GM12878 (cell line): ENCODE results near the gene TGM6. TPM values are rescaled to one million over a fixed set of nuclear protein-coding genes. Genes with fewer than 3 reads are reported as not detected.

ENCODE experiments used
- ATAC-seq: fragments of 200-7000 bp; cut with Tn5 transposase; 3 replicates; pipeline ENCODE4 v1.9.1; 2020; ENCODE audit warnings: mild to moderate bottlenecking, moderate library complexity
- BruUV-seq: library from RNA; stranded (reverse); fragments of 400-500 nt; replicated peaks from 2 replicates; lab custom pipeline; 2021; lab: Mats Ljungman, UMichigan
- CTCF ChIA-PET: fragments of 300-600 bp; sonication (Branson Sonifier 250); formaldehyde crosslinking; extraction: SDS; loops from one replicate; lab custom pipeline; 2021; ENCODE audit warnings: inconsistent platforms; lab: Yijun Ruan, JAX
- POLR2A ChIA-PET: fragments of 350-600 bp; formaldehyde crosslinking; extraction: SDS; loops from one replicate; lab custom pipeline; 2021; ENCODE audit warnings: inconsistent platforms; lab: Charles Lee
- RAD21 ChIA-PET: fragments of 300-600 bp; sonication (Branson Sonifier 250); formaldehyde crosslinking; loops from one replicate; lab custom pipeline; 2023; ENCODE audit warnings: antibody characterized with exemption; ENCODE audit not compliant: unreplicated experiment; lab: Charles Lee
- SMC1A ChIA-PET: fragments of 300-600 bp; sonication (Branson Sonifier 250); formaldehyde crosslinking; loops from one replicate; lab custom pipeline; 2023; ENCODE audit not compliant: unreplicated experiment, uncharacterized antibody; lab: Charles Lee
- DNase-seq: peaks from one replicate; pipeline ENCODE4 v3.0.0-alpha.2; 2011; ENCODE audit warnings: low read depth, low spot score
- FAIRE-seq: peaks from 3 replicates; lab custom pipeline; 2011; peaks lifted over from hg19 to GRCh38; lab: Jason Lieb, UNC
- H2AFZ ChIP-seq: 2 replicates; pipeline ENCODE4 v1.6.0; 2011; ENCODE audit warnings: low read depth, low read length, control low read depth; ENCODE audit not compliant: control insufficient read depth
- H3K27ac ChIP-seq: 2 replicates; pipeline ENCODE4 v1.5.1; 2011; ENCODE audit warnings: control low read depth; ENCODE audit not compliant: control insufficient read depth, insufficient read depth
- H3K27me3 ChIP-seq, 2 experiments: replicated peaks in 1 of 2; 2 replicates each; pipeline versions ENCODE4 v1.6.0 to v1.6.1; 2011; ENCODE audit warnings: low read length in 1 of 2; ENCODE audit not compliant: control insufficient read depth in 2 of 2, insufficient read depth in 2 of 2
- H3K36me3 ChIP-seq, 2 experiments: 2 replicates each; pipeline ENCODE4 v1.5.1; 2011; ENCODE audit warnings: low read length in 1 of 2; ENCODE audit not compliant: control insufficient read depth in 2 of 2, insufficient read depth in 2 of 2
- H3K4me1 ChIP-seq: 2 replicates; pipeline ENCODE4 v1.6.1; 2011; ENCODE audit warnings: mild to moderate bottlenecking, low read length, moderate library complexity, mixed read lengths; ENCODE audit not compliant: control insufficient read depth, insufficient read depth
- H3K4me2 ChIP-seq: 2 replicates; pipeline ENCODE4 v1.6.0; 2011; ENCODE audit warnings: control low read depth; ENCODE audit not compliant: control insufficient read depth, insufficient read depth
- H3K4me3 ChIP-seq: fragments of 200-600 bp; sonication (generic); 2 replicates; pipeline ENCODE4 v1.5.1; 2016
- H3K79me2 ChIP-seq: 2 replicates; pipeline ENCODE4 v1.6.0; 2011; ENCODE audit warnings: low read length; ENCODE audit not compliant: control insufficient read depth, insufficient read depth
- H3K9ac ChIP-seq: 2 replicates; pipeline ENCODE4 v1.8.0; 2011; ENCODE audit warnings: low read length, control low read depth, mixed read lengths; ENCODE audit not compliant: control insufficient read depth, insufficient read depth
- H3K9me3 ChIP-seq: replicated peaks from 3 replicates; pipeline ENCODE4 v1.5.1; 2011; ENCODE audit warnings: mild to moderate bottlenecking, low read length; ENCODE audit not compliant: control insufficient read depth, insufficient read depth
- H4K20me1 ChIP-seq: 2 replicates; pipeline ENCODE4 v1.6.0; 2011; ENCODE audit not compliant: control insufficient read depth, insufficient read depth
- ATF7 ChIP-seq: fragments of 450-650 bp; IDR thresholded peaks from 2 replicates; pipeline ENCODE4 v1.6.1; 2016; ENCODE audit warnings: low read depth, mild to moderate bottlenecking
- CBX5 ChIP-seq: sonication (generic); IDR thresholded peaks from 2 replicates; pipeline ENCODE4 v1.6.1; 2016; ENCODE audit warnings: low read depth, moderate library complexity, mild to moderate bottlenecking, inconsistent platforms
- CEBPB ChIP-seq, 2 experiments: fragments of 150-350 bp in 1 of 2; IDR thresholded peaks; 2 replicates each; pipeline ENCODE4 v1.6.1; 2012 to 2014; ENCODE audit warnings: low read depth in 2 of 2, low read length in 2 of 2, borderline replicate concordance in 1 of 2, inconsistent platforms in 1 of 2
- CREM ChIP-seq: IDR thresholded peaks from 2 replicates; pipeline ENCODE4 v1.6.1; 2014; ENCODE audit warnings: antibody characterized with exemption, low read depth
- E2F8 ChIP-seq: fragments of 450-650 bp; IDR thresholded peaks from 2 replicates; pipeline ENCODE4 v1.6.1; 2018; ENCODE audit warnings: mild to moderate bottlenecking, low read depth, moderate library complexity; ENCODE audit not compliant: partially characterized antibody
- EED ChIP-seq: sonication (generic); IDR thresholded peaks from 2 replicates; pipeline ENCODE4 v1.6.1; 2016; ENCODE audit warnings: antibody characterized with exemption, low read depth
- EP300 ChIP-seq, 2 experiments: fragments of 150-350 bp in 1 of 2; IDR thresholded peaks; 2 replicates each; pipeline ENCODE4 v1.6.1; 2011 to 2012; ENCODE audit warnings: low read depth in 2 of 2, low read length in 2 of 2, borderline replicate concordance in 1 of 2, improper control_type of control experiment in 1 of 2, inconsistent platforms in 1 of 2; ENCODE audit not compliant: control insufficient read depth in 1 of 2
- IKZF2 ChIP-seq, 2 experiments: fragments of 450-650 bp; IDR thresholded peaks; 2 replicates each; pipeline ENCODE4 v1.6.1; 2017; ENCODE audit warnings: mild to moderate bottlenecking in 2 of 2, moderate library complexity in 2 of 2
- JUNB ChIP-seq: IDR thresholded peaks from 2 replicates; pipeline ENCODE4 v1.6.1; 2016; ENCODE audit warnings: antibody characterized with exemption, mild to moderate bottlenecking
- LARP7 ChIP-seq: fragments of 450-650 bp; IDR thresholded peaks from 2 replicates; pipeline ENCODE4 v1.6.1; 2017; ENCODE audit warnings: mild to moderate bottlenecking
- MAX ChIP-seq: IDR thresholded peaks from 2 replicates; pipeline ENCODE4 v1.6.1; 2012; ENCODE audit warnings: low read depth, low read length, improper control_type of control experiment
- MEF2B ChIP-seq: fragments of 450-650 bp; IDR thresholded peaks from 2 replicates; pipeline ENCODE4 v1.6.1; 2018; ENCODE audit warnings: mild to moderate bottlenecking, moderate library complexity; ENCODE audit not compliant: partially characterized antibody, poor library complexity, severe bottlenecking
- MTA3 ChIP-seq: IDR thresholded peaks from 2 replicates; pipeline ENCODE4 v1.6.1; 2012; ENCODE audit warnings: low read length, inconsistent platforms, borderline replicate concordance
- NFIC ChIP-seq: IDR thresholded peaks from 2 replicates; pipeline ENCODE4 v1.6.1; 2012; ENCODE audit warnings: low read depth, mild to moderate bottlenecking, inconsistent platforms, low read length, moderate library complexity
- NRF1 ChIP-seq: conservative IDR thresholded peaks from 2 replicates; pipeline ENCODE4 v1.6.1; 2011; ENCODE audit warnings: mild to moderate bottlenecking, low read depth, low read length, improper control_type of control experiment
- SIN3A ChIP-seq: IDR thresholded peaks from 2 replicates; pipeline ENCODE4 v1.6.1; 2012; ENCODE audit warnings: low read depth, low read length, improper control_type of control experiment
- WGBS: methylation state at CpG from one replicate; pipeline ENCODE4 v1.1.6; 2016; ENCODE audit warnings: low lambda C conversion rate; ENCODE audit not compliant: insufficient replicate concordance, insufficient coverage; ENCODE audit errors: missing lambda C conversion rate; 5-methylcytosine and 5-hydroxymethylcytosine counted together
- in situ Hi-C: fragments of 300-500 bp; cut with MboI; formaldehyde crosslinking; loops from 9 replicates; pipeline ENCODE4 v1.14.3; 2018; ENCODE audit warnings: mixed read lengths
- intact Hi-C: fragments of 100-400 bp; cut with micrococcal nuclease; formaldehyde crosslinking; loops from one replicate; pipeline ENCODE4 v1.14.2; 2022; ENCODE audit not compliant: unreplicated experiment
- polyA plus RNA-seq, 11 experiments: library from polyadenylated mRNA; depleted of rRNA in 4 of 11; unstranded in 6 of 11; stranded (reverse) in 5 of 11; fragments of >200 nt; fragmentation: Nextera tagmentation in 4 of 11; fragmentation: Illumina TruSeq in 1 of 11; extraction: Ambion mirVana in 4 of 11; extraction: Trizol in 1 of 11; gene quantifications; 1 replicate in 1 of 11; 2 replicates in 10 of 11; pipeline versions ENCODE4 v1.2.1 to v1.2.3, GENCODE V29; 2011 to 2016; ENCODE audit warnings: inconsistent platforms in 2 of 11, missing spikeins in 2 of 11, low read depth in 1 of 11
- total RNA-seq, 4 experiments: library from RNA; depleted of rRNA in 3 of 4; stranded (reverse); fragments of >200 nt in 3 of 4; fragmentation: Illumina TruSeq in 1 of 4; extraction: Trizol in 1 of 4; gene quantifications; 2 replicates each; pipeline versions ENCODE4 v1.2.1 to v1.2.3, GENCODE V29; 2013 to 2021

TGM6 gene
- total and polyA plus RNA-seq, 10 of the 15 experiments (the other 5 are each of a cell fraction or from before 2014, with no cell fraction given) = not detected

DNA sequence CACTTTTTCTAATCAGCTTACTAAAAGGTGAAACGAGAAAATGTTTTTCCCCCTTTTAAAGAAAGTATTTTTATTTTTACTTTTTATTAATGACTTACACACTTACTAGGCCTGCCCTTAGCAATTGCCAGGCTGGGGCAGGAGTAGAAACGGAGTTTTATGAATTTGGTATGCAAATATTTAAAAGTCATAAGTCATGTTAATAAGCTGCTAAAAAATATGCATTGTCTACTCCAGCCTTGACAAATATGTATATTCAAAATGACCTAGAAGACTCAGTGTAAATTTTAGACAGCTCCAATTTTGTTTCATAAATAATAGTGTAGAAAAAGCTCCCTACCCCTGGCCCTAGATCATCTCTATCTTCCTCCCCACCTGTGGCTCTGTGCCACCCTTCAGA is 17.5 kb upstream of the TGM6 start:
- Histone ChIP-seq H3K36me3 (no peaks in the 10 kb centered on the region), H3K4me2 (no peak overlapping the region), H3K4me1 (no peaks in the 10 kb centered on the region), H4K20me1 (no peaks in the 10 kb centered on the region), H3K4me3 (no peak overlapping the region), H3K27me3 (no peaks in the 10 kb centered on the region), H3K9ac (no peak overlapping the region)
- no peak for DNase-seq
- POLR2A ChIA-PET = interaction anchor here (0.9 kb wide), 1 partner anchor 24 kb away, joined by 3 read pairs; no protein-coding TSS in a partner anchor
- CTCF ChIA-PET = interaction anchor here (0.7 kb wide), 1 partner anchor 156 kb away, joined by 3 read pairs; no protein-coding TSS in a partner anchor
- no peak for ATAC-seq
- 0% methylated on average over 2 of the region's 2 CpGs for WGBS
- intact Hi-C loops = no loop called here
- RAD21 ChIA-PET = no interaction called here
- no peak for TF ChIP-seq CEBPB (IDR thresholded peaks at IDR 0.05; ENCODE audit: borderline replicate concordance in 1 of 2, low read depth in 2 of 2, low read length in 2 of 2)
- TF ChIP-seq MEF2B = no peak
- TF ChIP-seq IKZF2 (IDR thresholded peaks at IDR 0.05) = no peak
- TF ChIP-seq LARP7 = no peak
- no peak for TF ChIP-seq ATF7
- TF ChIP-seq MTA3 = no peak
- no peak for TF ChIP-seq E2F8
- no peak for TF ChIP-seq NRF1
- TF ChIP-seq SIN3A = no peak
- no peak for TF ChIP-seq NFIC
- TF ChIP-seq MAX = no peak
- no peak for TF ChIP-seq CREM
- TF ChIP-seq EED = no peak
- no peak for TF ChIP-seq EP300 (IDR thresholded peaks at IDR 0.05; ENCODE audit: borderline replicate concordance in 1 of 2, control insufficient read depth in 1 of 2, low read depth in 2 of 2, low read length in 2 of 2)
- TF ChIP-seq JUNB = no peak
- no peak for TF ChIP-seq CBX5
- TF ChIP-seq, all 136 proteins: peak for 0
- FAIRE-seq = no peak
- SMC1A ChIA-PET = interaction anchor here (0.6 to 1.0 kb wide), 2 partner anchors 570 to 1031 kb away, joined by 3 read pairs; no protein-coding TSS in a partner anchor
- Histone ChIP-seq H2AFZ (no peak overlapping the region), H3K9me3 (no peaks in the 10 kb centered on the region; the same call in 2 of the 3 replicates), H3K27ac (no peak overlapping the region), H3K79me2 (no peaks in the 10 kb centered on the region)
- no TSS peak for BruUV-seq
- in situ Hi-C loops = no loop called here
